Stimulated activated CD4-positive, alpha-beta T cell treated with anti-CD3 and anti-CD28 coated beads, Interleukin-4, amount 100 ng/mL, for 48 hours (primary cell): ENCODE data around the gene FHIT.
"Not testable (repeated sequence)": the region's sequence is repeated elsewhere in the genome, so short reads cannot be mapped to it uniquely, and the experiment has no call there.

Experiments
- DNase-seq, 2 donors: peaks; one replicate each; pipeline ENCODE4 v3.0.0-alpha.2; 2020; ENCODE audit warnings: low read depth in 2 of 2

The FHIT gene

GRCh38 chr3:60708191-60708975 is 542.9 kb downstream of the FHIT start:
- no peak for DNase-seq

GRCh38 chr3:60707452-60708020 is 543.7 kb downstream of the FHIT start:
- no peak for DNase-seq

GRCh38 chr3:60703956-60704736 is 547.1 kb downstream of the FHIT start:
- no peak for DNase-seq

- DNase-seq: no peak
Observed at GRCh38 chr3:60703008-60703407, 548.2 kb downstream of the FHIT start.

- no peak for DNase-seq
Observed at GRCh38 chr3:60698117-60698516, 553.1 kb downstream of the FHIT start.

- DNase-seq: no peak
Observed at GRCh38 chr3:60697132-60697531, 554.1 kb downstream of the FHIT start.

GRCh38 chr3:60696428-60697125 is 554.7 kb downstream of the FHIT start:
- no peak for DNase-seq

GRCh38 chr3:60675424-60675823 is 575.8 kb downstream of the FHIT start:
- no peak for DNase-seq

GRCh38 chr3:60674870-60675269 is 576.4 kb downstream of the FHIT start:
- no peak for DNase-seq

- DNase-seq: no peak
Observed at GRCh38 chr3:60673123-60673522, 578.1 kb downstream of the FHIT start.

GRCh38 chr3:60672337-60672736 is 578.9 kb downstream of the FHIT start:
- DNase-seq: not testable (repeated sequence)

- no peak for DNase-seq
Observed at GRCh38 chr3:60669636-60670035, 581.6 kb downstream of the FHIT start.

GRCh38 chr3:60660026-60660425 is 591.2 kb downstream of the FHIT start:
- DNase-seq: no peak

GRCh38 chr3:60659098-60659497 is 592.2 kb downstream of the FHIT start:
- DNase-seq: no peak

GRCh38 chr3:60657972-60658371 is 593.3 kb downstream of the FHIT start:
- no peak for DNase-seq

GRCh38 chr3:60652829-60653228 is 598.4 kb downstream of the FHIT start:
- DNase-seq: no peak

- DNase-seq: no peak
Observed at GRCh38 chr3:60651799-60652198, 599.5 kb downstream of the FHIT start.

- no peak for DNase-seq
Observed at GRCh38 chr3:60650171-60650570, 601.1 kb downstream of the FHIT start.

- DNase-seq: no peak
Observed at GRCh38 chr3:60645801-60646200, 605.5 kb downstream of the FHIT start.

- DNase-seq: no peak
Observed at GRCh38 chr3:60643831-60644230, 607.4 kb downstream of the FHIT start.

- no peak for DNase-seq
Observed at GRCh38 chr3:60641354-60641753, 609.9 kb downstream of the FHIT start.

GRCh38 chr3:60636846-60637245 is 614.4 kb downstream of the FHIT start:
- DNase-seq: no peak
